Loucy (cell line): ENCODE results near the gene TMCO2.

Source experiments
- H2AFZ ChIP-seq: fragments of 200-600 bp; sonication (generic); 2 replicates; pipeline ENCODE4 v1.6.0; 2016; ENCODE audit warnings: antibody characterized with exemption, mild to moderate bottlenecking, low read length, moderate library complexity
- H3F3A ChIP-seq: fragments of 200-600 bp; 2 replicates; pipeline ENCODE4 v1.6.0; 2016; ENCODE audit warnings: antibody characterized with exemption, low read depth, mild to moderate bottlenecking
- H3K27me3 ChIP-seq: fragments of 200-600 bp; sonication (generic); 2 replicates; pipeline ENCODE4 v1.6.1; 2014; ENCODE audit warnings: low read length, mild to moderate bottlenecking; ENCODE audit not compliant: insufficient read depth, poor library complexity, severe bottlenecking
- H3K36me3 ChIP-seq: fragments of 200-600 bp; sonication (generic); 2 replicates; pipeline ENCODE4 v1.6.1; 2016; ENCODE audit warnings: low read length; ENCODE audit not compliant: insufficient read depth
- H3K4me1 ChIP-seq: fragments of 200-600 bp; sonication (generic); 2 replicates; pipeline ENCODE4 v1.5.1; 2014; ENCODE audit warnings: low read length, mild to moderate bottlenecking; ENCODE audit not compliant: insufficient read depth, poor library complexity, severe bottlenecking
- H3K4me2 ChIP-seq: fragments of 200-600 bp; sonication (generic); 2 replicates; pipeline ENCODE4 v1.6.0; 2014; ENCODE audit warnings: antibody characterized with exemption, low read length, low read depth, mild to moderate bottlenecking; ENCODE audit not compliant: poor library complexity, severe bottlenecking
- H3K4me3 ChIP-seq: fragments of 200-600 bp; sonication (generic); 2 replicates; pipeline ENCODE4 v1.5.1; 2014; ENCODE audit warnings: low read length, mild to moderate bottlenecking, mixed read lengths; ENCODE audit not compliant: poor library complexity, severe bottlenecking
- H3K79me2 ChIP-seq: fragments of 200-600 bp; sonication (generic); 2 replicates; pipeline ENCODE4 v1.6.1; 2014; ENCODE audit warnings: low read length; ENCODE audit not compliant: insufficient read depth
- H3K9ac ChIP-seq: fragments of 200-600 bp; sonication (generic); 2 replicates; pipeline ENCODE4 v1.6.0; 2014; ENCODE audit warnings: mild to moderate bottlenecking, low read depth, low read length, moderate library complexity; ENCODE audit not compliant: poor library complexity, severe bottlenecking
- H3K9me2 ChIP-seq: fragments of 200-600 bp; sonication (generic); replicated peaks from 2 replicates; pipeline ENCODE4 v1.6.1; 2016; ENCODE audit warnings: low read depth, low read length, mixed read lengths
- H3K9me3 ChIP-seq: fragments of 200-600 bp; sonication (generic); 2 replicates; pipeline ENCODE4 v1.6.1; 2014; ENCODE audit warnings: mild to moderate bottlenecking, antibody characterized with exemption, low read length, low read depth; ENCODE audit not compliant: insufficient read depth
- H4K20me1 ChIP-seq: fragments of 200-600 bp; sonication (generic); 2 replicates; pipeline ENCODE4 v1.6.0; 2014; ENCODE audit warnings: antibody characterized with exemption, low read length, mild to moderate bottlenecking; ENCODE audit not compliant: insufficient read depth, poor library complexity, severe bottlenecking
- CTCF ChIP-seq: fragments of 200-600 bp; sonication (generic); conservative IDR thresholded peaks from 2 replicates; pipeline ENCODE4 v1.5.1; 2014; ENCODE audit warnings: mild to moderate bottlenecking, antibody characterized with exemption, low read length
- EZH2phosphoT487 ChIP-seq: fragments of 200-600 bp; IDR thresholded peaks from 2 replicates; pipeline ENCODE4 v1.6.1; 2018; ENCODE audit warnings: antibody characterized with exemption, mild to moderate bottlenecking, moderate library complexity, borderline replicate concordance

TMCO2 gene

GRCh38 chr1:40265298-40265697 is 17.6 kb downstream of the TMCO2 start:
- H3K9me3 ChIP-seq: no peaks in the 10 kb centered on the region
- H4K20me1 ChIP-seq: peaks cover 6% of the 10 kb centered on the region
- peaks cover 21% of the 10 kb centered on the region for H3K4me1 ChIP-seq
- peaks cover 53% of the 10 kb centered on the region for H3K79me2 ChIP-seq
- no peak overlapping the region for H2AFZ ChIP-seq
- H3K9me2 ChIP-seq: no peaks in the 10 kb centered on the region
- H3K27me3 ChIP-seq: no peaks in the 10 kb centered on the region
- H3F3A ChIP-seq: no peaks in the 10 kb centered on the region
- H3K9ac ChIP-seq: no peak overlapping the region
- H3K36me3 ChIP-seq: peaks cover 28% of the 10 kb centered on the region
- H3K4me2 ChIP-seq: peak overlapping the region; percentile 52
- no peak overlapping the region for H3K4me3 ChIP-seq
- TF ChIP-seq EZH2phosphoT487 (no peak), CTCF (no peak)

GRCh38 chr1:40265919-40266318 is 18.2 kb downstream of the TMCO2 start:
- H3K27me3 ChIP-seq: no peaks in the 10 kb centered on the region
- no peak overlapping the region for H2AFZ ChIP-seq
- peaks cover 47% of the 10 kb centered on the region for H3K79me2 ChIP-seq
- H3K4me2 ChIP-seq: peak overlapping the region; percentile 52
- H3K4me3 ChIP-seq: no peak overlapping the region
- no peak overlapping the region for H3K9ac ChIP-seq
- TF ChIP-seq CTCF (no peak), EZH2phosphoT487 (no peak)
- H3K9me2 ChIP-seq: no peaks in the 10 kb centered on the region
- H3K36me3 ChIP-seq: peaks cover 34% of the 10 kb centered on the region
- H3K4me1 ChIP-seq: peaks cover 15% of the 10 kb centered on the region
- no peaks in the 10 kb centered on the region for H3K9me3 ChIP-seq
- H3F3A ChIP-seq: no peaks in the 10 kb centered on the region
- peaks cover 6% of the 10 kb centered on the region for H4K20me1 ChIP-seq

GRCh38 chr1:40266786-40267535 is 19.2 kb downstream of the TMCO2 start:
- Histone ChIP-seq H3K27me3 (no peaks in the 10 kb centered on the region), H3K9me2 (no peaks in the 10 kb centered on the region), H3K9ac (no peak overlapping the region), H3K4me2 (no peak overlapping the region), H2AFZ (no peak overlapping the region), H3K36me3 (peaks cover 41% of the 10 kb centered on the region), H3K9me3 (no peaks in the 10 kb centered on the region), H3F3A (no peaks in the 10 kb centered on the region), H3K79me2 (peaks cover 38% of the 10 kb centered on the region), H3K4me3 (no peak overlapping the region), H4K20me1 (peaks cover 3% of the 10 kb centered on the region), H3K4me1 (peaks cover 13% of the 10 kb centered on the region)
- TF ChIP-seq EZH2phosphoT487: no peak
- TF ChIP-seq CTCF: no peak
